K562 (cell line): ENCODE results near the gene HOXD12. TPM values are rescaled to one million over a fixed set of nuclear protein-coding genes. Genes with fewer than 3 reads are reported as not detected.

Source experiments
- ATAC-seq: fragments of 200-7000 bp; cut with Tn5 transposase; 3 replicates; pipeline ENCODE4 v1.9.1; 2020; ENCODE audit warnings: moderate library complexity
- BruUV-seq: library from RNA; stranded (reverse); fragments of 400-500 nt; replicated peaks from 2 replicates; lab custom pipeline; 2021; lab: Mats Ljungman, UMichigan
- CTCF ChIA-PET: fragments of 300-600 bp; formaldehyde crosslinking; extraction: SDS; loops from one replicate; lab custom pipeline; 2021; ENCODE audit warnings: low intra/inter-chr PET ratio; lab: Yijun Ruan, JAX
- POLR2A ChIA-PET: fragments of 300-600, 350-650 bp; sonication (Branson Sonifier 250); formaldehyde crosslinking; extraction: SDS; loops from one replicate; lab custom pipeline; 2021; ENCODE audit warnings: antibody characterized with exemption, inconsistent platforms; lab: Yijun Ruan, JAX
- DNase-seq, 4 experiments: peaks; one replicate each; pipeline versions ENCODE4 v3.0.0 to v3.0.0-alpha.2; 2011 to 2018; ENCODE audit warnings: low spot score in 3 of 4, mixed read lengths in 3 of 4; ENCODE audit errors: extremely low read depth in 1 of 4
- FAIRE-seq: peaks from 2 replicates; lab custom pipeline; 2011; peaks lifted over from hg19 to GRCh38; lab: Jason Lieb, UNC
- H2AFZ ChIP-seq: 2 replicates; pipeline ENCODE4 v1.6.0; 2011; ENCODE audit warnings: low read depth, low read length, control low read depth, inconsistent platforms
- H3K27ac ChIP-seq: fragments of 200-600 bp; 3 replicates; pipeline ENCODE4 v1.8.0; 2011; ENCODE audit warnings: low read depth, mild to moderate bottlenecking, control low read depth, inconsistent platforms, low read length, moderate library complexity, mixed read lengths; ENCODE audit errors: extremely low read depth
- H3K27me3 ChIP-seq, 2 experiments: fragments of 300-600 bp in 1 of 2; 2 replicates in 1 of 2; 3 replicates in 1 of 2; pipeline versions ENCODE4 v1.6.0 to v1.8.0; 2011; ENCODE audit warnings: inconsistent platforms in 2 of 2, low read length in 2 of 2, mild to moderate bottlenecking in 1 of 2, mixed read lengths in 1 of 2, moderate library complexity in 1 of 2; ENCODE audit not compliant: control insufficient read depth in 2 of 2, insufficient read depth in 2 of 2
- H3K36me3 ChIP-seq: fragments of 300-600 bp; 3 replicates; pipeline ENCODE4 v1.8.0; 2011; ENCODE audit warnings: mild to moderate bottlenecking, low read length, inconsistent platforms; ENCODE audit not compliant: control insufficient read depth, insufficient read depth
- H3K4me1 ChIP-seq, 2 experiments: fragments of 200-600 bp in 1 of 2; replicated peaks in 1 of 2; 2 replicates in 1 of 2; 3 replicates in 1 of 2; pipeline versions ENCODE4 v1.5.1 to v1.8.0; 2011; ENCODE audit warnings: inconsistent platforms in 2 of 2, low read length in 2 of 2, mild to moderate bottlenecking in 1 of 2, mixed read lengths in 1 of 2, moderate library complexity in 1 of 2; ENCODE audit not compliant: control insufficient read depth in 2 of 2, insufficient read depth in 2 of 2
- H3K4me2 ChIP-seq: 2 replicates; pipeline ENCODE4 v1.6.1; 2011; ENCODE audit warnings: low read length, control low read depth, inconsistent platforms, mixed read lengths; ENCODE audit not compliant: insufficient read depth
- H3K4me3 ChIP-seq: fragments of 200-600 bp; sonication (generic), shearing (Covaris generic); 2 replicates; pipeline ENCODE4 v1.5.1; 2016; ENCODE audit warnings: control low read depth, inconsistent platforms
- H3K79me2 ChIP-seq: fragments of 200-600 bp; 3 replicates; pipeline ENCODE4 v1.8.0; 2011; ENCODE audit warnings: low read length, inconsistent platforms; ENCODE audit not compliant: control insufficient read depth, insufficient read depth
- H3K9ac ChIP-seq, 2 experiments: 2 replicates each; pipeline versions ENCODE4 v1.6.0 to v1.6.1; 2011; ENCODE audit warnings: low read depth in 2 of 2, low read length in 2 of 2, control low read depth in 1 of 2, inconsistent platforms in 1 of 2, mild to moderate bottlenecking in 1 of 2, mixed read lengths in 1 of 2; ENCODE audit not compliant: insufficient read depth in 1 of 2
- H3K9me1 ChIP-seq: one replicate; pipeline ENCODE4 v1.6.0; 2011; ENCODE audit warnings: inconsistent platforms, mild to moderate bottlenecking, low read length, moderate library complexity; ENCODE audit not compliant: control insufficient read depth, insufficient read depth
- H3K9me3 ChIP-seq: replicated peaks from 2 replicates; pipeline ENCODE4 v1.5.1; 2011; ENCODE audit warnings: low read depth, low read length, inconsistent platforms; ENCODE audit not compliant: control insufficient read depth, insufficient read depth
- H4K20me1 ChIP-seq: replicated peaks from 2 replicates; pipeline ENCODE4 v1.6.1; 2011; ENCODE audit warnings: low read length, inconsistent platforms, mixed read lengths; ENCODE audit not compliant: control insufficient read depth, insufficient read depth
- DIDO1 ChIP-seq: fragments of 450-650 bp; IDR thresholded peaks from 2 replicates; pipeline ENCODE4 v1.6.1; 2016; ENCODE audit warnings: low read depth, missing biosample characterization, missing genetic modification characterization
- SMARCA4 ChIP-seq: fragments of 450-650 bp; IDR thresholded peaks from 2 replicates; pipeline ENCODE4 v1.6.1; 2016
- ZNF253 ChIP-seq: fragments of 250-450 bp; sonication (Bioruptor Pico); conservative IDR thresholded peaks from 2 replicates; pipeline ENCODE4 v1.6.1; 2021; ENCODE audit warnings: mild to moderate bottlenecking
- WGBS: fragments of 100-300 bp; shearing (Covaris generic); methylation state at CpG from one replicate; pipeline ENCODE4 v1.1.6; 2016; ENCODE audit warnings: low coverage, mixed read lengths; ENCODE audit not compliant: insufficient coverage; ENCODE audit errors: missing lambda C conversion rate; 5-methylcytosine and 5-hydroxymethylcytosine counted together
- in situ Hi-C: fragments of 300-500 bp; cut with MboI; formaldehyde crosslinking; loops from 4 replicates; pipeline ENCODE4 v1.15.0; 2018; ENCODE audit warnings: inconsistent platforms, mixed read lengths
- intact Hi-C: fragments of 100-400 bp; cut with micrococcal nuclease; formaldehyde crosslinking; loops from 2 replicates; pipeline ENCODE4 v1.14.2; 2022
- polyA plus RNA-seq, 8 experiments: library from polyadenylated mRNA; depleted of rRNA in 4 of 8; stranded (reverse) in 5 of 8; unstranded in 3 of 8; fragments of >200 nt; fragmentation: Nextera tagmentation in 2 of 8; fragmentation: Illumina TruSeq in 1 of 8; extraction: Ambion mirVana in 2 of 8; extraction: Trizol in 1 of 8; gene quantifications; 2 replicates each; pipeline versions ENCODE4 v1.2.1 to v1.2.3, GENCODE V29; 2011 to 2014; ENCODE audit warnings: inconsistent platforms in 1 of 8, missing spikeins in 1 of 8
- total RNA-seq, 7 experiments: library from RNA; depleted of rRNA in 6 of 7; stranded (reverse); fragments of >200 nt in 6 of 7; fragmentation: Illumina TruSeq in 2 of 7; extraction: Trizol in 2 of 7; gene quantifications; 2 replicates each; pipeline versions ENCODE4 v1.2.1 to v1.2.3, GENCODE V29; 2011 to 2021; ENCODE audit warnings: low replicate concordance in 1 of 7
- TF ChIP-seq, protein P1 (sequence below): sonication (generic); formaldehyde crosslinking; IDR thresholded peaks from 2 replicates; pipeline ENCODE4 v1.5.0; 2020; ENCODE audit warnings: missing genetic modification reagents

Gene HOXD12
- total and polyA plus RNA-seq, 9 of the 15 experiments (the other 6 are each of a cell fraction or from before 2014, with no cell fraction given): not detected

DNA sequence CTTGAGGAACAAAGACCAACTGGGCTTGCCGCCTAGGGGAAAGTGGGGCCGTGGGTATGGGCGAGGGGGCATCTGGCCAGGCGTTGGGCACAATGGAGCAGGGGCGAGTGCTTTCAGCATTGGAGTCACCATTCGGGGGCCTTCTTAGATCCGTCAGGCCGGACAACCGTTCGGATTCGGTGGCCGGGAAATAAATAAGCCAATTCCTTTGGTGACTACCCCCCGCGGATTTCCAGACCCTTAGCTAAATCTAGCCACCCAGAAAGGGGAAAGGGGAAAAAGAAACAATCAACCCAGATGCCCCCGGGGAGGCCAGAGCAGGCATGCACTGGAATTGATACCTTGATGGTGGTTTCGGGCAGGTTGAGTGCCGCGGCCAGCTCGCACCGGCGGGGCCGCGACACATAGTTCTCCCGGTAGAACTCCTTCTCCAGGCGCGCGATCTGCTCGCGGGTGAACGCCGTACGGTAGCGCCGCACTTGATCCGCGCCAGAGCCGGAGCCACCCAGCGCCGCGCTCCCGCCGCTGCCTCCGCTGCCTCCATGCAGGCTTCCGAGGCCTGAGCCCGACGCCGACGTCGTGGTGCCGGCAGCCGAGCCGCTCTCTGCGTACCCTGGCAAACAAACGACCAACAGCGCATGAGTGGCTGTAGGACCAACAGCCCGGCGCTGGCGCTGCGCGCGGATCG, 17.6 kb upstream of the HOXD12 start:
- TF ChIP-seq ZNF253 (CRISPR knock-in tag) (no peak), DIDO1 (tag) (no peak), SMARCA4 (no peak)
- TF ChIP-seq, protein P1, sequence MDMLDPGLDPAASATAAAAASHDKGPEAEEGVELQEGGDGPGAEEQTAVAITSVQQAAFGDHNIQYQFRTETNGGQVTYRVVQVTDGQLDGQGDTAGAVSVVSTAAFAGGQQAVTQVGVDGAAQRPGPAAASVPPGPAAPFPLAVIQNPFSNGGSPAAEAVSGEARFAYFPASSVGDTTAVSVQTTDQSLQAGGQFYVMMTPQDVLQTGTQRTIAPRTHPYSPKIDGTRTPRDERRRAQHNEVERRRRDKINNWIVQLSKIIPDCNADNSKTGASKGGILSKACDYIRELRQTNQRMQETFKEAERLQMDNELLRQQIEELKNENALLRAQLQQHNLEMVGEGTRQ (CRISPR knock-in tag): no peak
- H4K20me1 ChIP-seq: peaks cover 4% of the 10 kb centered on the region; the same call in 1 of the 2 replicates
- H3K27ac ChIP-seq: no peak overlapping the region
- CTCF ChIA-PET: interaction anchor here (3.8 kb wide), 1 partner anchor 391 kb away, joined by 36 read pairs; no protein-coding TSS in a partner anchor
- FAIRE-seq (no peak), DNase-seq (no peak), ATAC-seq (no peak)
- 60% methylated on average over 38 of the region's 62 CpGs for WGBS
- BruUV-seq: no TSS peak
- no peak overlapping the region for H3K4me3 ChIP-seq
- H3K4me1 ChIP-seq: peaks cover 0 to 39% of the 10 kb centered on the region in 2 experiments; a peak in 3 of 5 replicates
- no peaks in the 10 kb centered on the region for H3K9me1 ChIP-seq
- H3K27me3 ChIP-seq: peaks cover 52 to 78% of the 10 kb centered on the region in 2 experiments
- H3K9me3 ChIP-seq: peaks cover 10% of the 10 kb centered on the region
- H3K36me3 ChIP-seq: no peaks in the 10 kb centered on the region
- no peak overlapping the region for H3K9ac ChIP-seq
- intact Hi-C loops: no loop called here
- in situ Hi-C loops: loop anchor here (10.0 to 25.0 kb wide), 2 partner anchors 657 to 1045 kb away; no protein-coding TSS in a partner anchor
- H3K79me2 ChIP-seq: no peaks in the 10 kb centered on the region
- H2AFZ ChIP-seq: no peak overlapping the region
- no peak overlapping the region for H3K4me2 ChIP-seq
- POLR2A ChIA-PET: no interaction called here
